Neural cell (in vitro differentiated cells): Measurements from ENCODE around the gene ZNF764. TPM values are rescaled to one million over a fixed set of nuclear protein-coding genes. Genes with fewer than 3 reads are reported as not detected.

ENCODE experiments used
- H2AFZ ChIP-seq: fragments of 200-600, 300-800 bp; sonication (generic), shearing (Covaris generic); 2 replicates; pipeline ENCODE4 v1.6.0; 2014; ENCODE audit warnings: low read depth, mild to moderate bottlenecking, antibody characterized with exemption, low read length, moderate library complexity
- H3F3A ChIP-seq: fragments of 200-600 bp; shearing (Covaris generic); 2 replicates; pipeline ENCODE4 v1.6.1; 2016; ENCODE audit warnings: mild to moderate bottlenecking, moderate library complexity, mixed read lengths, antibody characterized with exemption, low read length; ENCODE audit not compliant: insufficient read depth, poor library complexity, severe bottlenecking
- H3K27ac ChIP-seq: fragments of 200-600, 300-800 bp; sonication (generic), shearing (Covaris generic); 2 replicates; pipeline ENCODE4 v1.5.1; 2014; ENCODE audit warnings: mild to moderate bottlenecking, low read length, moderate library complexity
- H3K27me3 ChIP-seq: fragments of 300-800, 200-600 bp; sonication (generic), shearing (Covaris generic); 2 replicates; pipeline ENCODE4 v1.6.0; 2014; ENCODE audit warnings: mild to moderate bottlenecking, low read depth, low read length, moderate library complexity; ENCODE audit not compliant: insufficient read depth
- H3K36me3 ChIP-seq: fragments of 300-800, 200-600 bp; sonication (generic), shearing (Covaris generic); 2 replicates; pipeline ENCODE4 v1.5.1; 2014; ENCODE audit warnings: mild to moderate bottlenecking, antibody characterized with exemption, low read length, moderate library complexity; ENCODE audit not compliant: insufficient read depth
- H3K4me2 ChIP-seq: fragments of 300-800, 200-600 bp; sonication (generic), shearing (Covaris generic); 2 replicates; pipeline ENCODE4 v1.6.0; 2014; ENCODE audit warnings: mild to moderate bottlenecking, low read length
- H3K4me3 ChIP-seq: fragments of 300-800, 200-600 bp; sonication (generic), shearing (Covaris generic); 2 replicates; pipeline ENCODE4 v1.5.1; 2014; ENCODE audit warnings: mild to moderate bottlenecking, low read length, moderate library complexity
- H3K79me2 ChIP-seq: fragments of 200-600 bp; shearing (Covaris generic); replicated peaks from 2 replicates; pipeline ENCODE4 v1.6.0; 2014; ENCODE audit warnings: mild to moderate bottlenecking, low read length, moderate library complexity; ENCODE audit not compliant: insufficient read depth
- H3K9ac ChIP-seq: fragments of 300-800, 200-600 bp; sonication (generic), shearing (Covaris generic); 2 replicates; pipeline ENCODE4 v1.6.1; 2016; ENCODE audit warnings: mild to moderate bottlenecking, low read length, mixed read lengths
- H3K9me2 ChIP-seq: fragments of 200-600 bp; shearing (Covaris generic); 2 replicates; pipeline ENCODE4 v1.6.1; 2016; ENCODE audit warnings: mild to moderate bottlenecking, low read length, mixed read lengths; ENCODE audit not compliant: insufficient read depth
- H3K9me3 ChIP-seq: fragments of 200-600, 300-800 bp; sonication (generic), shearing (Covaris generic); 2 replicates; pipeline ENCODE4 v1.6.1; 2016; ENCODE audit warnings: mild to moderate bottlenecking, mixed run types, low read length, moderate library complexity, mixed read lengths
- H4K20me1 ChIP-seq: fragments of 200-600 bp; shearing (Covaris generic); 2 replicates; pipeline ENCODE4 v1.6.1; 2016; ENCODE audit warnings: mild to moderate bottlenecking, mixed run types; ENCODE audit not compliant: insufficient read depth
- EP300 ChIP-seq: fragments of 450-650 bp; conservative IDR thresholded peaks from 2 replicates; pipeline ENCODE4 v1.6.1; 2014; ENCODE audit warnings: antibody characterized with exemption, mild to moderate bottlenecking, moderate library complexity; ENCODE audit not compliant: poor library complexity, severe bottlenecking
- EZH2 ChIP-seq: fragments of 200-600, 300-800 bp; shearing (Covaris generic), sonication (generic); IDR thresholded peaks from 2 replicates; pipeline ENCODE4 v1.6.1; 2014; ENCODE audit warnings: antibody characterized with exemption, low read length, borderline replicate concordance, mild to moderate bottlenecking; ENCODE audit not compliant: insufficient read depth, poor library complexity, severe bottlenecking
- MXI1 ChIP-seq: fragments of 450-650 bp; conservative IDR thresholded peaks from 2 replicates; pipeline ENCODE4 v1.6.1; 2014; ENCODE audit warnings: antibody characterized with exemption, mild to moderate bottlenecking; ENCODE audit not compliant: poor library complexity, severe bottlenecking
- POLR2AphosphoS5 ChIP-seq: IDR thresholded peaks from 2 replicates; pipeline ENCODE4 v1.6.1; 2012
- RAD21 ChIP-seq: fragments of 450-650 bp; conservative IDR thresholded peaks from 2 replicates; pipeline ENCODE4 v1.6.1; 2014; ENCODE audit warnings: antibody characterized with exemption, mild to moderate bottlenecking, moderate library complexity
- REST ChIP-seq: IDR thresholded peaks from 2 replicates; pipeline ENCODE4 v1.6.1; 2012; ENCODE audit warnings: borderline replicate concordance
- SMC3 ChIP-seq: fragments of 450-650 bp; conservative IDR thresholded peaks from 2 replicates; pipeline ENCODE4 v1.6.1; 2014; ENCODE audit warnings: antibody characterized with exemption, mild to moderate bottlenecking, moderate library complexity; ENCODE audit not compliant: poor library complexity
- TAF1 ChIP-seq: IDR thresholded peaks from 2 replicates; pipeline ENCODE4 v1.6.1; 2012; ENCODE audit warnings: low read depth
- polyA plus RNA-seq: library from polyadenylated mRNA; depleted of rRNA; stranded (reverse); fragments of >200 nt; gene quantifications from 2 replicates; pipeline ENCODE4 v1.2.3, GENCODE V29; 2014
- TF ChIP-seq, protein P1 (sequence below): fragments of 450-650 bp; IDR thresholded peaks from 2 replicates; pipeline ENCODE4 v1.5.1; 2014; ENCODE audit warnings: antibody characterized with exemption, mild to moderate bottlenecking, moderate library complexity; ENCODE audit not compliant: poor library complexity, severe bottlenecking

Gene ZNF764
- polyA plus RNA-seq, 1 donor from 2014 or later = 10.5 TPM

- TF ChIP-seq TAF1 (no peak), SMC3 (no peak), EZH2 (no peak), REST (no peak), RAD21 (no peak)
- TF ChIP-seq, protein P1, sequence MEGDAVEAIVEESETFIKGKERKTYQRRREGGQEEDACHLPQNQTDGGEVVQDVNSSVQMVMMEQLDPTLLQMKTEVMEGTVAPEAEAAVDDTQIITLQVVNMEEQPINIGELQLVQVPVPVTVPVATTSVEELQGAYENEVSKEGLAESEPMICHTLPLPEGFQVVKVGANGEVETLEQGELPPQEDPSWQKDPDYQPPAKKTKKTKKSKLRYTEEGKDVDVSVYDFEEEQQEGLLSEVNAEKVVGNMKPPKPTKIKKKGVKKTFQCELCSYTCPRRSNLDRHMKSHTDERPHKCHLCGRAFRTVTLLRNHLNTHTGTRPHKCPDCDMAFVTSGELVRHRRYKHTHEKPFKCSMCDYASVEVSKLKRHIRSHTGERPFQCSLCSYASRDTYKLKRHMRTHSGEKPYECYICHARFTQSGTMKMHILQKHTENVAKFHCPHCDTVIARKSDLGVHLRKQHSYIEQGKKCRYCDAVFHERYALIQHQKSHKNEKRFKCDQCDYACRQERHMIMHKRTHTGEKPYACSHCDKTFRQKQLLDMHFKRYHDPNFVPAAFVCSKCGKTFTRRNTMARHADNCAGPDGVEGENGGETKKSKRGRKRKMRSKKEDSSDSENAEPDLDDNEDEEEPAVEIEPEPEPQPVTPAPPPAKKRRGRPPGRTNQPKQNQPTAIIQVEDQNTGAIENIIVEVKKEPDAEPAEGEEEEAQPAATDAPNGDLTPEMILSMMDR = no peak
- no peaks in the 10 kb centered on the region for H4K20me1 ChIP-seq
- no peaks in the 10 kb centered on the region for H3K9me2 ChIP-seq
- no peaks in the 10 kb centered on the region for H3F3A ChIP-seq
- H3K36me3 ChIP-seq = no peaks in the 10 kb centered on the region
- no peaks in the 10 kb centered on the region for H3K27me3 ChIP-seq
- no peak overlapping the region for H3K9ac ChIP-seq
- no peak overlapping the region for H2AFZ ChIP-seq
- no peak overlapping the region for H3K4me2 ChIP-seq
- H3K9me3 ChIP-seq = no peaks in the 10 kb centered on the region
- no peak overlapping the region for H3K27ac ChIP-seq
- peaks cover 7% of the 10 kb centered on the region for H3K79me2 ChIP-seq
- no peak overlapping the region for H3K4me3 ChIP-seq
These were observed 3.4 kb downstream of the ZNF764 start for GRCh38 chr16:30554557-30555314.

DNA sequence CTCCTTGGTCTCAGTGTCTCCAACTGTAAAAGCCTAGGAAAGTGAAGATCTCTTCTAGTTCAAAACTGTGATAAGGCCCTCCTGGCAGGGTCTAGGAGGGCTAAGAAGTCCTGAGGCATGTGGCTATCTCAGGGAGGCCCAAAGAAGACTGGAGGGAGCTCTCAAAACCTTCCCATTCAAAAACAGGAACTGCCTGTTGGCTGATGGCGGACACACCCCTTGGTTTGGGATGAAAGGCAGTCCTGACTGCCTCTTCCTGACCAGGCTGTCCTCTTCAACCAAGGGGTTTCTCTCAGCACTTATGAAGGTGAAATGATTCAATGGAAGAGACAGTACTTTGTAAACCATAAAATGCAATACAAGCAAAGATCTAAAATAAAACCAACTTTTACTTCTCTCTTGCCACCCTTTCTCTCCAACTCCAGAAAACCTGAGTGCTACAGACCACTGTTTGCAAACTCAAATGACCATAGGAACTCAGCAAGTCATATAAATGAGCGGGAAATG, 4.7 kb downstream of the ZNF764 start:
- Histone ChIP-seq H3K79me2 (peaks cover 7% of the 10 kb centered on the region), H3K9me2 (no peaks in the 10 kb centered on the region), H3F3A (no peaks in the 10 kb centered on the region), H3K9me3 (no peaks in the 10 kb centered on the region), H3K36me3 (no peaks in the 10 kb centered on the region), H2AFZ (no peak overlapping the region), H3K4me2 (no peak overlapping the region), H3K27me3 (no peaks in the 10 kb centered on the region), H3K27ac (no peak overlapping the region), H4K20me1 (no peaks in the 10 kb centered on the region), H3K4me3 (no peak overlapping the region), H3K9ac (no peak overlapping the region)
- TF ChIP-seq SMC3 (no peak), MXI1 (no peak), REST (no peak), POLR2AphosphoS5 (no peak), EZH2 (no peak), EP300 (no peak), RAD21 (no peak), TAF1 (no peak)
- TF ChIP-seq, protein P1 = no peak
